NOMO-1 treated with DMSO at 0.1 percent for 48 hours (cell line): ENCODE results near the gene CPNE2.

Experiments
- DNase-seq: peaks from one replicate; lab custom pipeline; 2025; ENCODE audit not compliant: unreplicated experiment; lab: John Stamatoyannopoulos, UW

CPNE2 gene

DNA sequence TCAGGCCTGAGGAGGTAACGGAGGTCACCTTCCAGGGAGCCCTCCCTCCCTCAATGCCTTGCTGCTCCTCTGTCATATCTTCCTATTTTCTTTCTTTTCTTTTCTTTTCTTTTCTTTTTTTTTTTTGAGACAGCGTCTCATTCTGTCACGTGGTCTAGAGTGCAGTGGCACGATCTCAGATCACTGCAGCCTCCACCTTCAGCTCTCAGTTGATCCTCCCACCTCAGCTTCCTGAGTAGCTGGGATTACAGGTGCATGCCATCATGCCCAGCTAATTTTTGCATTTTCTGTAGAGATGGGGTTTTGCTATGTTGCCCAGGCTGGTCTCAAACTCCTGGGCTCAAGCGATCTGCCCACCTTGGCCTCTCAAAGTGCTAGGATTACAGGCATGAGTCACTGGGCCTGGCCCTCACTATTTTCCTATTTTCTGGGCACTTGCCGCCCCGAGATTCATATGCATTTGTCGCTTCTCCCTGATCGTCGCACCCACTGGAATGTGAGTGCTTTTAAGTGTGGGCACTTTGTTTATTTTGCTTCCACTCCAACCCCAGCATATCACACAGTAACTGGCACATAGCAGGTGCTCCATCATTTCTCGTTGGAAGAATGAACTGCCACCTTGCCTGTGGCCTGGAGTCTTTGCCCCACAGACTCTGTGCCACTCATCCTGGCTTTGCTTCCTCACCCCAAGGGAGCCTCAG, 31.7 kb downstream of the CPNE2 start:
- DNase-seq: no peak

DNA sequence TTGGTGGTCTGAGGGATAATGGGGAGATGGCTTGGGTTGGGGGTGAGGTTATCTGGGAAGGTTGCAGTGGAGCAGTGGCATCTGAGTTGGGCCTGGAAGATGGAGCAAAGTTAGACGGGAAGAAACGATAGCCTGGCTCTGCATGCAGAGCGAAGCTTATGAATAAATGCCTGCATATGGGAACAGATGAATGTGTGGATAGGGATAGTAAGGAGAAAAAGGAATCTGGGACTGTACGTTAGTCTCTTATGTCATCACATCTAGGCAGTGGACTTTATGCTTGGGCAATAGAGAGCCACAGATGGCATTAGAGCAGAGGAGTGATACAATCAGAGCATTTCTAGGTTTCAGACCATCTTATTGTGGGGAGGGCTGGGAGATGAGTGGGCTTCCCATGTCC, 33.0 kb downstream of the CPNE2 start:
- no peak for DNase-seq

DNA sequence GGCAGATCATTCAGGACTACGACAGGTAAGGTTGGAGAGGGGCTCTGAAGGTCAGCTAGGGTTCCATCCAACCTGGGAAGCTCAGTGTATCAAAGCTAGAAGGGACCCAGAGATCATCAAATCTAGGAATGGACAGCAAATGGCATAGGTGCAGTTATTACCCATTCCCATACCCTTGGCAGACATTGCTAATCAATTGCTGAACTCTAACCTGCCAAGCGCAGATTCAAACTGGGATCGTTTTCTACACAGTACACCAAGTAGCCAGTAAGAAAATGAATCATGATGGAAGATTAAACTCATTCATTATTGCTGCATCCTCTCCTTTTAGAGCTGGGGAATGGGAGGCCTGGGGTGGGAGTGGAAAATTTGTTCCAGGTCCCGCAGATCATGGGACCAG, 33.6 kb downstream of the CPNE2 start:
- no peak for DNase-seq

DNA sequence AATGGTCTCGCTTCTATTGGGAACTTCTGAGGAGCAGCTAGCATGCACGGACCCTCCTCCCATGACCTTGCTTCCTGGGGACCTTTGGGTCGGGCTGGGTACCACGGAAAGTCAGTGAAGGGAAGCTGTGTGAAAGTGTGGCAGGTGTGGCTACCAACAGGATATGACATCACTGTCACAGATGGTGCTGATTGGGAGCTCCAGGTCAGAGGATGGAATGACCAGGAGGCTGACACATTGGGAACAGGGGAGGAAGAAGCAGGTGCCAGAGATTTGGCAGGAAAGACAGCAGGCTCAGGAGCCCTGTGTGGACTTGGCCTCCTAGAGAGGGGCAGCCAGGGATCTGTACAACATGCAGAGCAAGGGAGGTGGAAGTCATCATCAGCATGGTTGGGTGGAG, 34.0 kb downstream of the CPNE2 start:
- no peak for DNase-seq

DNA sequence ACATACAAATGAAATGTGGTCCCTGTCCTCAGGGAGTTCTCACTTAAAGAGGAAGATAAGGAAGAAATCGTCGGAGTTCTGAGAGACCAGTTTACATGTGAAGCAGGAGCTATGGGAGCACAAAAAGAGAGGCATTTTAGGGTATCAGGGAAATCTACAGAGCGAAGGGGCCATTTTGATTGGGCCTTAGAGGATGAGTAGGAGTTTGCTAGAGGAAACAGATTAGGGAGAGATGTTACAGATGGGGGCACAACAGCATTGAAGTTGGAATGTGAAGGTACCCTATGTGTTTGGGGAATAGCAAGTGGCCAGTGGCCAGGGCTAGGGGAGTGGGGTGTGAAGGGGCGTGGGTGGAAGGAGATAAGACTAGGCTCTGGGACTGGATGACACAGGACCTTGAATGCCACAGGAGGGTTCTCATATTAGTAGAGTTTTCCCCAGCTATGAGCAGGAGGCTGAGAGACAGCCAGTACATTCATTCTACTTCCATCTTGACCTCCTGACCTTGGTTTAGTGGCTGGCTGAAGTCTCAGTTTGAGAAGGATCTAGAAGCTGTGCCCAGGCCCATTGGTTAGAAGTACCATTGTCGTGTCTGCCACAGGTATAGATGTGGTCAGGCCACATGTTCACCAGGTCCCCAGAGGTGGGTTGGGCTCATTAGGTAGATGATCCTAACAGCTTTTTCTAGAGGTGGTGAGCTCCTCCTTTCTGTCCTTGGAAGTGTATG, 34.8 kb downstream of the CPNE2 start:
- DNase-seq: no peak

DNA sequence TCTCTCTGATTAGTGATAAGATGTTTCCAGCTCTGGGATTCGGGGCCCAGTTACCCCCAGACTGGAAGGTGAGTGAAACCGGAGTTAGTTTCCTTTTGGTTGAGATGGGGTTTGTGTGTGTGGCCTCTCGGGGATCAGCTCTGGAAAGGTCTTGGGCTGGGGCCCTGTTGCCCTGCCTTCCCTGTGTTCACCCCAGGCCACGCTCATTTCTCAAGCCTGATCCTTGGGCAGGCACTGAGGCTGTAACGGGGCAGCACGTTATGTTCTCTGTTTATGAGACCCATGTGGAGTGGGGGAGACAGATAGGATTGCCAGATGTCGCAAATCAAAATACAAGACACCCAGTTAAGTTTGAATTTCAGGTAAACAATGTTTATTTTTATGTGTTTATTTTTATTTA, 35.5 kb downstream of the CPNE2 start:
- DNase-seq: no peak

DNA sequence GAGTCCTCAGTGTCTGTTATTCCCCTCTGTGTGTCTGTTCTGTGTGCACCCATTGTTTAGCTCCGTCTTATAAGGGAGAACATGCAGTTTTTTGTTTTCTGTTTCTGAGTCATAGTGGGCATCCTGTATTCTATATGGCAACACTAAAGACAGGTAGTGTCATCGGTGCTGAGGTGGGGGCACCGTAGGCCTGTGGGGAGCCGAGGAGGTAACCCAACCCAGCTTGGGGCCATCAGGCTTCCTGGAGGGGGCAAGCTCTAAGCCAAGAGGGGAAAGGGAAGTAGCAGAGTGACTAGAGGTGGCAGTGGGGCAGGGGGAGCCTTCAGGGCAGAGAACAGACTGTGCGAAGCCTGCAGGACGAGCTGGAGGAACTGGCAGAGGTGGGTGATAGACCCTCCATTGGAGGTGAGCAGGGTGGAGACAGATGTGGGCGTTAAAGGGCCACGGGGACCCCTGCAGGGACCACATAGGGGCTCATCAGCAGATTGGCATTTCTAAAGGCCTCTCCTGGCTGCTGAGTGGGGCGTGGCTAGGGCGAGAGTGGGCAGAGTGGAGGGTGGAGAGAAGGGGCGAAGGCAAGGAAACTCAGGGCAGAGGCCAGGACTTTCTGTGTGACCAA, 36.5 kb downstream of the CPNE2 start:
- no peak for DNase-seq

DNA sequence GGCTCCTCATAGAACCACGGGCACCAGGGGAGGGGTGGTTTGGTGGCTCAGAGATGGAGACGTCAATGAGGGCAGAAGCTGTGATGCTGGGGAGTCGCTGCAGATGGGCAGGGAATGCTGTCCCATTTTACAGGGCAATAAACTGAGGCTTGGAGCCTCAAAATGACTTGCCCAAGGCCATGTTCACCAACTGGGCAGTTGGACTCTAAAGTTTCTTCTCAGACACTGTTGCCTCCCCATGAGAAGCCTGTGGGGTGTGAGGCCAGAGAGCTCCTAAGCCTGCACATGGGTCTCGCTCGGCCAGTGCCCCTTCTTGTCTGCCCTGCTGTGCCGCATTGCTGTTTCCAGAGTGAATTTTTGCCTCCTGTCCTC, 38.6 kb downstream of the CPNE2 start:
- no peak for DNase-seq

DNA sequence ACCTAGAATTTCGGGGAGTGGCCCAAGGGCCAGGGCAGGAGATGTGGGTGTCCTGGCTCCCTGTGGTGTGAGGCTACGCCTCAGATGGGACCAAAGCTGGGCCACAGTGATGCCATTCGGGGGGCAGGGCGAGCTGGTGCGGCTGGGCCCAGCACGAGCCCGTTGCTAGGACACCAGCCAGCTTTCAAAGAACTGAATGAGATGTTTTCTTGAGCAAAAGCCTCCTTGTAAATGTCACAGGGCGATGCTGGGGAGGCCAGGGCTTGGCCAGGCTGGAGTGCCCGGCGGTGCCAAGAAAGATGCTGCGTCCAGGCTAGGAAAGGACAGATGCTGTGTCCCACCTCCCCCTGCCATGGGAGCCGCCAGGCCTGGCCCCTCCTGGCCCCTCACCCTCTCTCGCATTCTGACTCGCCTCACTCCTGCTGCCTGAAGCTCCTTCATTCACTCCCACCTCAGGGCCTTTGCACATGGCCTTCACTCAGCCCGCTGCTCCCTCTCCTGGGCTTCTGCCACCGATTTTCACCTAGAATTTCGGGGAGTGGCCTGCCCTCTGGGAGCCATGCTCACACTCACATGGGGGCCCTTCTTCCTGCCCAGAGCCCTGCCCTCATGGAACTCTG, 39.1 kb downstream of the CPNE2 start:
- DNase-seq: no peak

DNA sequence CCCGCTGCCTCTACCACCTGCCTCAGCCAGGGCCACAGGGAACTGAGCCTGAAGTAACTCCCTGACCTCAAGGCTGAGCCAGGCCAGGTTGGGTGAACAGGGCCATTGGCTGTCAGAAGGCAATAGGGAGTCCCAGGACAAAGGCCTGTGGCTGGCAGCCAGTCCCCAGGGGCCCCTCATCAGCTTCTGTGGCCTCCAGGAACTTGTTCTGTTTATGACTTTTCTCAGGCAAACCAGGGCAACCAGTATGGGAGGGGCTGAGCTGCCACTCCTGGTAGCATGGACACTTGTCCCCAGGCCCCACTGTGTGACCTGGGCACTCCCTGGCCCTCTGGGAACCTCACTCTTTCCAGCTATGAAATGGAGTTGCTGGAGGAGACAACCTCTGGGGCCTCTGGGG, 40.1 kb downstream of the CPNE2 start:
- no peak for DNase-seq

DNA sequence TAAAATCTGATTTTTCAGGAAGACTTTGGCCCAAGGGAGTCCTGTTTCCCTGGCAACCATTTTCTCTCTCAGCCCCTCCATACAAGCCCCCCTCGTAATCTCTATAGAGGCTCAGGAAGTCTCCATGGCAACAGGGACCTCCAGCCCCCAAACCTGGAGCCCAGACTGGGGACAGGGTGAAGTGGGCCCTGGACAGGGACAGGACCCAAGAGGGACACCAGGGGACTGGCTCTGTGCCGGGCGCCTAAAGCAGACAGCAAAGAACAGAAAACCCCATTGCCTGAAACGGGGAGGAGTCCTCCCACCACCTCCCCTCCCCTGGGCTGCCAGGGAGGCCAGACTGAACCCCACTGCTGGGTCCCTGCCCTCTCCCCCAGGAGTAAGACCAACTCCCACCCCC, 40.6 kb downstream of the CPNE2 start:
- DNase-seq: no peak

DNA sequence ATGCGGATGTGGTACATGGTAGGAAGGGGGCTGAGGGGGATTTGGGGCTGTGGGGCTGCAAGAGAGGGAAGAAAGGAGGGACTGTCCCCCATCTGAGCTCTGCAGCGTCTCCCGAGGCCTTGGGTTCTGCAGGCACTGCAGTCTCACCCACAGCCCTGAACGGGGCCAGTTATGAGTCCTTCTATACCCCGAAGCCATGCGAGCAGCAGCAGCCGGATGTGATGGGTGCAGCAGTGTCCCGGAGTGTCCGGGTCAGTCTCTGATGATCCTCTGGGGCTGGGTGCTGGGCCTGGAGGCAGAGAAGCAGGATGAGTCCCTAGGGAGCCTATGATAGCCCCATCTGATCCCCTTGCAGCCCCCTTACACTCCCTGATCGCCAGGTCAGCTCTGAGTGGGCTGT, 41.5 kb downstream of the CPNE2 start:
- no peak for DNase-seq

DNA sequence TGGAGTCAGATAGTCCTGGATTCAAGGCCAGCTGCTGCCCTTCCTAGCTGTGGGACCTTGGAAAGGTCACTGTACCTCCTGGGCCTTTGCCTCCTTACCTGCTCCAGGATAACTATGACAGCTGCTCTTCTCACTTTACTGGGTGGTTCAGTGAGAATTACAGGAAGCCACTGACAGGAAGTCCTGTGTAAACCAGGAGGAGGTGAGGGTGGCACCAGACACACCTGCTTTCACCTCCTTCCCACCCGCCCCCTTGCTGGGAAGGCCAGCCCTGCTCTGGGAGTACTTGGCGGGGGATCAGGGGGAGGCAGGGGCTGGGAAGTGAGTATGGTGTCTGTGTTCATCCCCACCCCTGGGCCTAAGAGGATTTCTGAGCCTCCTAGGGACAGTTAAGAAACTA, 42.6 kb downstream of the CPNE2 start:
- DNase-seq: no peak

DNA sequence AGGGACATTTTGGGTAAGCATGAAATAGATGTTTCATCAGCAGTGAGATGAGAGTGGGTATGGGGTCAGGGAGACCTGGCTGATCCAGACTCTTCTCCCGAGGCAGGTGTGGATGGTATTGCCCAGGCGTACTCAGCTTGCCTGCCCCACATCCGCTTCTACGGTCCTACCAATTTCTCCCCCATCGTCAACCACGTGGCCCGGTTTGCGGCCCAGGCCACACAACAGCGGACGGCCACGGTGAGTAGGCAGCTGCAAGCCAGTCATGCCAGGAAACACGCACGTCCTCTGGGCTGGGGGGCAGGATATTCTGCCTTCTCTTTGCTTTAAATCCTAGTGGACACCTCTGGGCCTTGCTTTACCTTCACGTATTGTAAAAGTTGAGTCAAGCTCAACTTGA, 44.7 kb downstream of the CPNE2 start:
- no peak for DNase-seq

DNA sequence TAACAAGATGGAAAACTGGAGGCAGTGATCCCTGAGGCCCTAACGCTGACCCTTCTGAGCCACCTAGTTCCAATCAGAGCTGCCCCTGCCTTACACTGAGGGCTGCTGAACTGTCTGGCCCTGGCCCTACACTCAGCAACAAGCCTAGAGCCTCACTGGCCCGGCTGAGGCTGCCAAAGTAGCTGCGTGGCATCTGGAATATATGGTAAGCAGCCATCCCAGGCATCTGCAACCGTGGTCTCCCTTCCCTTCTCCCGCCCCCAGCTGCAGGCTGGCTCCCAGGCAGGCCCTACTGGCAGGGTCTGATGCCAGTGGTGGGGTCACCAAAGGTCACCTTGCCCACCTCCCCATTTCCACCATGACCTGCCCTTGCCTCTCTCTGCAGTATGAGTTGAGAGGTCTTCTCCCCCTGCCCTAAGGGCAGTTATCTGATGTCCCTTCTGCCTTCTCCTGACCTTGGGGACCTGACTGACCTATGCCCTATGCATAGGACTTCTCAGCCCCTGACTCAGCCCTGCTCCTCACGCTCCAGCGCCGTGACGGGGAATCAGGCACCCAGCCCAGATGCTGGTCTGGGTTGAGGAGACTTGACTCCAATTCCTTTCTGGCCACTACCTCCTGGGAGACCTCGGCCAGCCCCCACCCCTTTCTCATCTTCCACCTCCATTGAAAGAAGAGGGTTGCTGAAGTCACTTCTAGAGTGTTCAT, 45.3 kb downstream of the CPNE2 start:
- no peak for DNase-seq

DNA sequence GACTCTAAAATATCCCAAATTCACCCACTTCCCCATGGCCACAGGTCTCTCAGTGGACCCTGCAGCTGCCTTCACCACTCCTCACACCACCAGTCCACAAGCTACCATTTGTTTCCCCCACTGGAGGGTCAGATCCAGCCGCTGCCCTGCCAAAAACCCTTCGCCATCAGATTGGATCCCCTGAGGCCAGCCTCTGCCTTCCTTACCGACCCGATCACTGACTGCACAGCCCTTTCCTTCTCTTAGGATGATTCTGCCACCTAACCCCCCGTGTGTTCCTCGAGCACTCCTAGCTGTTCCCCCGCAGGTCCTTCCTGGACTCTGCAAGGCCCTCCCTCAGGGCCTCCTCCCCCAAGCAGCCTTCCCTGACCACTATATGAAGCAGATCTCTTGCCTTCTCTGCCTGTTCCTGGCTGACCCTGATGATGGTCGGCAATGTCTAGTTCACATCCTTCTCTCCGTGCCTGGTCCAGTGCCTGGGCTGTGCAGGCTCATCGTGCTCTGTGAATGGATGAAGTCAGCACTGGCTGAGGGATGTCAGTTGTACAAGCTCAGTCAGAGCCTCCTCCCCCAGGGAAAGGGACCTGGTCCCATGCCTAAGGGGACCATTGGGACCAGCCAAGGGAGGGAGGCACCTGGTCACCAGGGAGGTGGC, 46.0 kb downstream of the CPNE2 start:
- DNase-seq: no peak

DNA sequence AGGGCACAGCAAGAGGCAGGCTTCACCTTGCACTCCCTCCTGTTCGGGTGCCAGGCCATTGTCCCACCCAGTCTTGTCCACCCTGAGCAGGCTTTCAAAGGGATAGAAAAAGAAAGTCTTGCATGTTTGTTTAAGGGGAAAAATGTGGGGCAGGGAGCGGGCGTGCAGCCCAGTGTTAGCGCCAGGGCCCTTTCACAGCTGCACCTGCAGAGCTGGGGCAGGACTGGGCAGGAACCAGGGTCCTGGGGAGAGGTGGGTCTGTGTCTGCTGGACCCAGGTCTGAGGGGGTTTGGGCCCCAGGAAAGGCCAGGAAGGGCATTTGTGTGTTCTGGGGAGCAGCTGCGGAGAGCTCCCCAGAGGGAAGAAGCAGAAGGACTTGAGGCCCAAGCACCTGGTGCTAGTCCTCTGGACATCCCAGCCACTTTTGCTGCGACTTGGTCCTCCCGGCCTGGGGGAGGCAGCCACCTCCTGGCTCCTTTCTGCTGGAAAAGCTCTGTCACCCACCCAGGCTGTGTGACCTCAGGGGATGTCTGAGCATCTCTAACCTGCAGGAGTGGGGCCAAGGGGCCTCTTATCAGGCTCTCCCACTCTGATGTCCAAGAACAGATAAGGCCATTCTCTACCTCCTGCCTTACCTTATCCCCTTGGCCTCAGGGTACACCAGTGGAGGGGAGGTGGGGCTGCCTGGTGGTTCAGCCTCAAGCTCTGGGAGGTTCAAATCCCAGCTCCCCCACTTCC, 48.7 kb downstream of the CPNE2 start:
- DNase-seq: no peak

DNA sequence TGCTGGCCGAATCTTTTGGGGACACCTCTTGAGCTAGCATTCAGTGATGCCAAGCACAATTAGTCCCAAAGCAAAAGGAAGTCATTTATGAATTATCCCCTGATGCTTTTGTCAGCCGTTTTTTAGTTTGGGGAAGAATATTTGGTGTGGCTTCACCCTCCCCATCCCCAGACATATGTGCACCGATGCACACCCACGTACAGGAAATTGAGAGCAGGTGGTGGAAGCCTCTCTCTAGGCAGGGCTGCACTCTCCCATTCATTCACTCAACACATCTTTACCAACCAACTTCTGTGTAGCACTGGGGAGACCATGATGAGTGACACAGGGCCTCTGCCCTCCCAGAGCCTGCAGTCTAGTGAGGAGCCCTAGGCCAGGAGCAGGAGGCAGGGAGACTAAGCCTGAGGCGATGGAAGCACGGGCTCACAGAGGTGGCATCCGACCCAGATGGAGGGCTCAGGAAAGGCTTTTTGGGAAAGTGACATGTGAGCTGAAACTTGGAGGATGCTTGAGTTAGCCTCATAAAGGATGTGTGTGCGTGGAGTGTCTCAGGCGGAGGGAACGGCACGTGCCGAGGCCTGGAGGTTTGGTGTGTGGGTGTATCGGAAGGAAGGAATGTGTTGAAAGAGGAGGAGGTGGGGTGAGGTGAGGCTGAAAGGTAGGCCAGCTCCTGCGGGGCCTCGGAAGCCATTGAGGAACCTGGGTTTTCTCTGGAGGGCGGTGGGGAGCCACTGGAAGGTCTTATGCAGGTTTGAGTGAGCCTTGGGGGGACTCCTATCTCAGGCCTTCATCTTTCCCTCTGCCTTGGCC, 49.6 kb downstream of the CPNE2 start:
- no peak for DNase-seq

DNA sequence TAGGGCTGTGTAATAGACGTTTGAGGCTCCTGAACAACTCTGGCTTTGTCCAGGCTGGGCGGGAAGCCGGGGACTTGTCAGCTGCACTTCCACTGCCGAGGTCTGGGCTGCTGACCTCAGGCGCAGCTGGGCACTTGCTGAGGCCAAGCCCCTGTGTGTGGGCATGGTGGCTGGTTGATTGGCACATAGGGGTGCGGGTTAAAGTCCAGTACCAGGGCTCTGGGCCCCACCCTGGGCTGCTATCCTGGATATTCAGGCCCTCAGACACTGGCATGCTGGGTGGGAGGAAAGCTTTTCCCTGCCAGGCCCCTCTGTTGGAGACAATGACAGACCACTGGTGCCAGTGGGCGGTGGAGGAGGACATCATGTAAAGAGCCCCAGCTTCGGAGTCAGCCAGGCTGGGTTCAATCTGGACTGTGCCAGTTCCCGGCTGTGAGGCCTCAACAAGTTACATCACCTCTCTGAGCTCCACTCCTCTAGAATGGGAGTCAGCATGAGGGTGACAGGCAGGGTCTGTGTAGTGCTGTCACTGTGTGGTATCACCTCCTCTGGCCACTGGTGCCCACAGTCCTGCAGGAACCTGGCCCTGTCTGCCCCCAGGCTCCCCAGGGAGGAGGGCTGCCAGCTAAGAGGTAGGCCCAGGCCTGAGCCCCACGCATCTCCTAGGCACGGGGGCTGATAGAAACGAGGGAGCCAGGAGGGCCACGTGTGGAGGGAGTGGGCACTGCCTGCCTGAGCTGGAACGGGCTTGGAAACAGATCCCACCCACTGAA, 51.0 kb downstream of the CPNE2 start:
- no peak for DNase-seq
